Measurements from ENCODE around the gene GTPBP6. TPM values are rescaled to one million over a fixed set of nuclear protein-coding genes. Genes with fewer than 3 reads are reported as not detected.
A peak's percentile ranks its signal among the peaks of the same experiment; 100 is the strongest.

The GTPBP6 gene, protein sequence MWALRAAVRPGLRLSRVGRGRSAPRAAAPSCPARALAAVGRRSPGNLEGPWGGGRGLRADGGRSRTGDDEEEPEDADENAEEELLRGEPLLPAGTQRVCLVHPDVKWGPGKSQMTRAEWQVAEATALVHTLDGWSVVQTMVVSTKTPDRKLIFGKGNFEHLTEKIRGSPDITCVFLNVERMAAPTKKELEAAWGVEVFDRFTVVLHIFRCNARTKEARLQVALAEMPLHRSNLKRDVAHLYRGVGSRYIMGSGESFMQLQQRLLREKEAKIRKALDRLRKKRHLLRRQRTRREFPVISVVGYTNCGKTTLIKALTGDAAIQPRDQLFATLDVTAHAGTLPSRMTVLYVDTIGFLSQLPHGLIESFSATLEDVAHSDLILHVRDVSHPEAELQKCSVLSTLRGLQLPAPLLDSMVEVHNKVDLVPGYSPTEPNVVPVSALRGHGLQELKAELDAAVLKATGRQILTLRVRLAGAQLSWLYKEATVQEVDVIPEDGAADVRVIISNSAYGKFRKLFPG
- total RNA-seq = 10 to 100 TPM; 63.4 to 64.6 TPM

DNA sequence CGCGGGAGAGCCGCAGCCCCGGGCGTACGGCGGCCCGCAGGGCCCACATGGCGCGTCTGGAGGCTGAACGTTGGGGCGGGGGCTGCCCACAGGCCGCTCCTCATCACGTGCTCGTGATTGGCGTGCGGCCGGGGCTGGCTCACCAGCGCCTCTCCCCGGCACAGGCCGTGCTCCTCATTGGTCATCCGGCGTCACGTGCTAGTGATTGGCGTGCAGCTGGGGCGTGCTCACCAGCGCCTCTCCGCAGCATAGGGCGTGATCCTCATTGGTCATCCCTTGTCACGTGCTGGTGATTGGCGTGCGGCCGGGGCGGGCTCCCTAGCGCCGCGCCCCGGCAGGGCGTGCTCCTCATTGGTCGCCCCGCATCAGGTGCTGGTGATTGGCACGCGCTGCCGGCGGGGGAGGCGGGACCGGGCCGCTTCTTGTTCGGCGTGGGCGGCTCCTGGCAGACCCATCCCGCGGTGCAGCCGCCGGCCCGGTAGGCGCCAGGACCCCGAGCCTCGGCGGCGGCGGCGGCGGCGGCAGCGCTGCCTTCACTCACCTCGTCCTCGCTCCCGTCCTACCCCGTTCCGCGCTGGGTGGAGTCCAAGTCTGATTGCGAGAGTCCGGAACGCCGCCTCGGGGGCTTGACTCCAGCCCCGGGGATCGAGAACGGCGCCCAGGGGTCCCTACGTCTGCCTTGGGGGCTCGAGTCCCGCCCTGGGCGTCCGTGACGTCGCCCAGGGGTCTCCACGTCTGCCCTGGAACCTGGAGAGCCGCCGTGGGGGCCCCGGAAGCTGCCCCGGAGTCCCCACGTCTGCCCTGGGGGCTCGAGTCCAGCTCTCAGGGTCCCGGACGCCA, at the start of gene GTPBP6:
Gene GTPBP6 (minus strand): TSS at position 58 of the 840 bp plus-strand sequence. CDS start 9 bp downstream, at position 49.
- peak within 1 kb of the TSS; percentile 98 for H3K27ac Mint-ChIP-seq
- H3K9me3 Mint-ChIP-seq = no peaks in the 10 kb centered on the region
- no peaks in the 10 kb centered on the region for H3K27me3 Mint-ChIP-seq (ENCODE audit: low read depth)
- CTCF ChIA-PET = no interaction called here
- intact Hi-C loops (cut with micrococcal nuclease) = loop anchor here (1.0 to 2.0 kb wide), 5 partner anchors 36 to 1134 kb away; partner anchors contain the start of gene SLC25A6
- DNase-seq = peak; percentile 99
- H3K4me3 Mint-ChIP-seq = peak within 1 kb of the TSS; percentile 90
- H3K36me3 Mint-ChIP-seq (ENCODE audit: low read depth) = no peaks in the 10 kb centered on the region
- peaks cover 18% of the 10 kb centered on the region for H3K4me1 Mint-ChIP-seq (ENCODE audit: low read depth)

DNA sequence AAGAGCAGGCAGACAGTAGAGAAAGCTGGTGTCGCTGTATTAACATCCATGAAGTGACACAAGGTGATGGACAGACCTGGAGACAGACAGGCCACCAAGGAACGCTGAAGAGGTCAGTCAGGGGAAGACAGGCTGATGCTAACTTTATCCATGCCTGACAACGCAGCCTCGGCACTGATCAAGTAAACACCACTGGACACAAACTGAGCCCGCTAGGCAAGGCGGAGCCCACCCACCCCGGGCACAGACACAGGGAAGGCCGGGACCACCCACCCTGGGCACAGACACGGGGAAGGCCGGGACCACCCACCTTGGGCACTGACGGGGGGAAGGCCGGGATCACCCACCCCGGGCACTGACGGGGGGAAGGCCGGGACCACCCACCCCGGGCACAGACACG, 49.3 kb upstream of the GTPBP6 start:
- Mint-ChIP-seq H3K4me3 (no peak overlapping the region), H3K27ac (no peak overlapping the region)

DNA sequence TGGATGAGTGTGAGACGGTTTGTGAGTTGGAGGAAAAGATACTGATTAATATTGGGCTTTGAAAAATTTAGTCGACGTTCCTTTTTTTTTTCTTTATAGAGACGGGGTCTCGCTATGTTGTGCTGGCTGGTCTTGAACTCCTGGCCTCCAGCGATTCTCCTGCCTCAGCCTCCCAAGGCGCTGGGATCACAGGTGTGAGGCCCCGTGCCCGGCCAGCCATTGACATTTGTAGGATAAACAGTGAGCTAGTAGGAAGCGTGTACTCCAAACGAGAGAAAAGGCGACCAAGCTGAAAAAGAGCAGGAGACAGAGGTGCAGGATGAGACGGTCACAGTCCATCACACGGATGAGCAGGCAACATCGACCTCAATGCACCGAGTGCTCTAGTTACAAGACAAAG, 48.8 kb upstream of the GTPBP6 start:
- H3K4me1 Mint-ChIP-seq (ENCODE audit: low read depth) = peaks cover 18% of the 10 kb centered on the region
- H3K36me3 Mint-ChIP-seq (ENCODE audit: low read depth) = peaks cover 15% of the 10 kb centered on the region
- DNase-seq = no peak
- H3K4me3 Mint-ChIP-seq = no peak overlapping the region
- intact Hi-C loops (cut with micrococcal nuclease) = no loop called here
- peaks cover 17% of the 10 kb centered on the region for H3K27me3 Mint-ChIP-seq (ENCODE audit: low read depth)
- CTCF ChIA-PET = no interaction called here
- H3K9me3 Mint-ChIP-seq = peaks cover under 1% of the 10 kb centered on the region
- H3K27ac Mint-ChIP-seq = no peak overlapping the region

More for the DNA sequence above, 49.3 kb upstream of the GTPBP6 start:
- intact Hi-C loops (cut with micrococcal nuclease) = no loop called here
- no peaks in the 10 kb centered on the region for H3K9me3 Mint-ChIP-seq
- H3K4me1 Mint-ChIP-seq (ENCODE audit: low read depth) = peaks cover 21% of the 10 kb centered on the region
- no peak for DNase-seq
- CTCF ChIA-PET = no interaction called here
- peaks cover 11% of the 10 kb centered on the region for H3K36me3 Mint-ChIP-seq (ENCODE audit: low read depth)
- peaks cover 20% of the 10 kb centered on the region for H3K27me3 Mint-ChIP-seq (ENCODE audit: low read depth)

DNA sequence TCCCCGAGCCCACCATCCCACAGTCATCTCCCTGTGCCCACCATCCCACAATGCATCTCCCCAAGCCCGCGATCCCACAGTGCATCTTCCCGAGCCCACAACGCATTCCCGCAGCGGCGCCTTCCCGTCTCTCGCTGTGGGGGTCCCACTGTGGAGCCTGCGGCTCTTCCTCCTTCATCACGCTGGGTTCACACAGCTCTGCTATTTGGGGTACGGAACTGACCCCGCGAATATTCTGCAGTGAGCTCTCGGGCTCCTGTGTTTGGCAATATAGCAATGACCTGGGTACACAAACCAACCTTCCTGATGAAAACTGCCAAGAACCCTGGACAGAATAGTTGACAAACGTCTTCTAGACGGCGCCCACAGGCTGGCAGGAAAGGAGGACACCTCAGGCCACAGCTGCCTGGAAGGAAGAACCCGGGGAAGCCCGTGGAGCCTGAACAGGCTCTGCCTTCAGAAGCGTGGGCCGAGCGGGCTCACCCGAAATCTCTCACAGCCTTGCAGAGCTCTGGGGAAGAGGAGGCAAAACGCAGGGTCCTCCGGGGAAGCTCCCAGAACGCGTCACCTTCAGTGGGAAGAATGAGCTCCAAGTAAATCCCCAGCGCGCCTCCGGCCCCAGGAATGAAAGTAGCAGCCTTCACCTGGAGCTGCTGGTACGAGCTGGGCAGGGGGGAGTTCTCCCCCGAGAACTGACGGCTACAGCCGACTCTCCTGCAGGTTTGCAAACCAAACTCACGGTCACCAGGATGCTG, 45.2 kb upstream of the GTPBP6 start:
- intact Hi-C loops (cut with micrococcal nuclease) = no loop called here
- Mint-ChIP-seq H3K4me1 (ENCODE audit: low read depth) (peaks cover under 1% of the 10 kb centered on the region), H3K27me3 (ENCODE audit: low read depth) (no peaks in the 10 kb centered on the region), H3K9me3 (peaks cover 22% of the 10 kb centered on the region), H3K4me3 (no peak overlapping the region), H3K36me3 (ENCODE audit: low read depth) (peaks cover 44% of the 10 kb centered on the region), H3K27ac (no peak overlapping the region)
- CTCF ChIA-PET = no interaction called here
- no peak for DNase-seq

DNA sequence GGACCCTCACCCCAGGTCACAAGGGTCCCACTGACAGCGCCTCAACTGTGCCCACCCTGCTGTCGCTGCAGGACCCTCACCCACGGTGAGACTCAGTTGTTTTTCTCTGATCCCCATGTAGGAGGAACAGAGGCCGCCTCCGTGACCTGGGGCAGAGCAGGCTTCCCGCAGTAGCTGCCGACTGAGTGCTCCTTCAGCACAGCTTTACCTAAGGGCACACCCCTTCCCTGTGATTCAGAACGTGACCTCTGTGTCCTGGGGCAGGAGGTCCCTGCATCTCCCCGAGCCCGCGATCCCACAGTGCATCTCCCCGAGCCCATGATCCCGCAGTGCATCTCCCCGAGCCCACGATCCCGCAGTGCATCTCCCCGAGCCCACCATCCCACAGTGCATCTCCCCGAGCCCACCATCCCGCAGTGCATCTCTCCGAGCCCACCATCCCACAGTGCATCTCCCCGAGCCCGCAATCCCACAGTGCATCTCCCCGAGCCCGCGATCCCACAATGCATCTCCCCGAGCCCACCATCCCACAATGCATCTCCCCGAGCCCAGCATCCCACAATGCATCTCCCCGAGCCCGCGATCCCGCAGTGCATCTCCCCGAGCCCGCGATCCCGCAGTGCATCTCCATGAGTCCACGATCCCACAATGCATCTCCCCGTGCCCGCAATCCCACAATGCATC, 44.5 kb upstream of the GTPBP6 start:
- CTCF ChIA-PET = no interaction called here
- intact Hi-C loops (cut with micrococcal nuclease) = no loop called here
- no peaks in the 10 kb centered on the region for H3K27me3 Mint-ChIP-seq (ENCODE audit: low read depth)
- peaks cover 24% of the 10 kb centered on the region for H3K9me3 Mint-ChIP-seq
- no peak overlapping the region for H3K27ac Mint-ChIP-seq
- H3K4me1 Mint-ChIP-seq (ENCODE audit: low read depth) = peaks cover 2% of the 10 kb centered on the region
- H3K4me3 Mint-ChIP-seq = no peak overlapping the region
- DNase-seq = no peak
- H3K36me3 Mint-ChIP-seq (ENCODE audit: low read depth) = peaks cover 48% of the 10 kb centered on the region

DNA sequence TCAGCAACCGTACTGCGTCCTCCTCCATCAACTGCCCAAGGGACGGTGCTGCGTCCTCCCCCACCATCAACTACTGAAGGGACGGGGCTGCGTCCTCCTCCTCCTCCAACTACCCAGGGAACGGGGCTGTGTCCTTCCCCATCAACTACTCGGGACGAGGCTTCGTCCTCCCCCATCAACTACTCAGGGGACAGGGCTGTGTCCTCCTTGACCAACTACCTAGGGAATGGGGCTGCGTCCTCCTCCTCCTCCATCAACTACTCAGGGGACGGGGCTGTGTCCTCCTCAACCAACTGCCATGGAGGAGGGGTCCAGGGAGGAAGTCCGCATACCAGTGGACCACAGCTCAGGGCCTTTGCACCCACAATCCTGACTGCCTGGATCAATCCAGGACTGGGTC, 43.8 kb upstream of the GTPBP6 start:
- H3K27me3 Mint-ChIP-seq (ENCODE audit: low read depth) = no peaks in the 10 kb centered on the region
- H3K9me3 Mint-ChIP-seq = peaks cover 28% of the 10 kb centered on the region
- H3K36me3 Mint-ChIP-seq (ENCODE audit: low read depth) = peaks cover 54% of the 10 kb centered on the region
- no peak overlapping the region for H3K27ac Mint-ChIP-seq
- intact Hi-C loops (cut with micrococcal nuclease) = no loop called here
- CTCF ChIA-PET = no interaction called here
- peaks cover 8% of the 10 kb centered on the region for H3K4me1 Mint-ChIP-seq (ENCODE audit: low read depth)
- no peak for DNase-seq
- no peak overlapping the region for H3K4me3 Mint-ChIP-seq

DNA sequence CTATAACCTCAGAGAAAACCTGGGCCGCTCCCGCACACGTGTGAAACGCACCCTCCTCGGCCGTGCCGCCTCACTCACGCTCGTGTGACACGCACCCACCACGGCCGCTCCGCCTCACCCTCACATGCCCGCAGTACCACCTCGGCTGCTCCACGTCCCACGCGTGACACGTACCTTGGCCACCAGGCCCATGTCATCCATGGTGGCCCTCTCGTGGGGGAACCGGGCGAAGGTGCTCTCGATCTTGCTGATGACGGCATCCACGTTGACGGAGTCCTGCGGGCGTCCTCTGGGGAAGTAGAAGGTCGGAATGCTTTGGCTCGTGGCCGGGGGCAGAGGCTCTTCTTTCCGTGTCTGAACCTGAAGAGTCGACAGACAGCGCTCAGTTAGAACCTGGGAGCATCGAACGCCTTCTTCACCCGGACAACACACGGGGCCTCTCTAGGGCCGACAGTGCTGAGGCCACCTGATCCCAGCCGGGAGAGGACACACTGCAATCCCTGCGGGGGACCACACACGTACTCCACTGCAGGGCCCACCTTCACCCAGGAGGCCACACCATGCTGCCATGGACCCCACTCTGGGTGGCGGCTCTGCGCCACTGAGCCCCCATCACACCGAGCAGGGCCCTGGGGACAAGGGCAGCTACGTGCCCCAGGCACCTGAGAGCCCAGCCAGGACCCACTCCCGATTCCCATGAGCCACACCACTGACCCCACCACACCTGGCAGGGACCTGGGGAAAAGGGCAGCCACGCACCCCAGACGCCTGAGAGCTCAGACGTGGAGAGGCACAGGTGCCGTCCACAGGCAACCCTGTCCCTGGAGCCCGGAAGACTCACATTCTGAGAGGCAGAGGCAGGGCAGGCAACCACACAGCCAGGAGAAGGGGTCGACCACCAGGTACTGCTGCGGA, 42.9 kb upstream of the GTPBP6 start:
- H3K4me1 Mint-ChIP-seq (ENCODE audit: low read depth) = peaks cover 17% of the 10 kb centered on the region
- no peak overlapping the region for H3K4me3 Mint-ChIP-seq
- intact Hi-C loops (cut with micrococcal nuclease) = no loop called here
- peaks cover 60% of the 10 kb centered on the region for H3K36me3 Mint-ChIP-seq (ENCODE audit: low read depth)
- H3K27ac Mint-ChIP-seq = no peak overlapping the region
- CTCF ChIA-PET = no interaction called here
- no peaks in the 10 kb centered on the region for H3K27me3 Mint-ChIP-seq (ENCODE audit: low read depth)
- no peak for DNase-seq
- peaks cover 28% of the 10 kb centered on the region for H3K9me3 Mint-ChIP-seq

DNA sequence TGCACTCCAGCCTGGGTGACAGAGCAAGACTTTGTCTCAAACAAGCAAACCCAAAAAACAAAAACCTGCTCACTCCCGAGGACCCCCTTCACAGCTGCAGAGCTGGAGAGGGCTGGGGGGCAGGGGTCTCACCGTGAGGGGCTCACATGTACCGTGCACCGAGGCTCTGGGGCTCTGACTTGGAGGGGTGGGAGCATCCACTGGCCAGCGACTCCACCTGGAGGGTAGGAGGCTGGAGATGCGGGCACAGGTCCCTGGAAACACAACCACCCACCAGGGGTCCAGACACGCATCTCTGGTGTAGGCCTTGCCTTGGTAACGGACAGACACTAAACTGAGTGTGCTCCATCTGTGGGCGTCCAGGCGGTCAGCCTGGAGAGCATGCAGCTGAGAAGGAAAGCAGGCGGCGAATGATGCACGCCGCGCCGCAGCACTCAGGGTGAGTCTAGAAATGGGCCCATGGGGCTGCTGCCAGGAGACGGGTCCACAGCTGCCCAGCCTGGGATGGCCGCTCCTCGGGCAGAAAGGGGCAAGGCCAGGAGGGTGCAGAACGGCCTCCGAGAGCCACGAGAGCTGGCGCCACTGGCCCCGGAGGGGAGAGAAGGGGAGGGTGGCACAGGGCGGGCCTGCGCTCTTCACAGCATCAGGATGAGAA, 42.0 kb upstream of the GTPBP6 start:
- Mint-ChIP-seq H3K9me3 (peaks cover 28% of the 10 kb centered on the region), H3K4me3 (no peak overlapping the region), H3K4me1 (ENCODE audit: low read depth) (peaks cover 22% of the 10 kb centered on the region), H3K27ac (no peak overlapping the region), H3K27me3 (ENCODE audit: low read depth) (no peaks in the 10 kb centered on the region), H3K36me3 (ENCODE audit: low read depth) (peaks cover 62% of the 10 kb centered on the region)
- no peak for DNase-seq
- CTCF ChIA-PET = no interaction called here
- intact Hi-C loops (cut with micrococcal nuclease) = no loop called here

DNA sequence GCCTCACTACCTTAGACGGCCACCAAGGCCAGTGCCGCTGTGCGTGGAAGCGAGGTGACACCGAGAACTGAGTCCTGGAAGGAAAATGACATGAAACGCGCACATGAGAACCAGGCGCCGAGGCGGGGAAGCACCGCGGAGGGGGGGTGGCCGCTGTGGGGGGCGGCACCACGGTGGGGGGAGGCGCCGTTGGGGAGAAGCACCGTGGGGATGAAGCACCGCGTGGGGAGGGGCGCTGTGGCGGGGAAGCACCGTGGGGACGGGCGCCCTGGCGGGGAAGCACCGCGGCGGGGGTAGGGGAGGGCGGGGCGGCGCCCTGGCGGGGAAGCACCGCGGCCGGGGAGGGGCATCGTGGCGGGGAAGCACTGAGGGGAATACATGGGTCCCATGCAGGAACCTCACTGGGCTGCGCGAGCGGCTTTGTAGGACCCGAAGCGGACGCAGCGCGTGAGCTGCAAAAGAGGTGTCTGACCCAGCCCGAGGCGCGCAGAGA, 40.1 kb upstream of the GTPBP6 start:
- Mint-ChIP-seq H3K4me3 (no peak overlapping the region), H3K9me3 (peaks cover 28% of the 10 kb centered on the region), H3K27me3 (ENCODE audit: low read depth) (no peaks in the 10 kb centered on the region), H3K36me3 (ENCODE audit: low read depth) (peaks cover 68% of the 10 kb centered on the region), H3K4me1 (ENCODE audit: low read depth) (peaks cover 26% of the 10 kb centered on the region), H3K27ac (peak overlapping the region; percentile 98)
- CTCF ChIA-PET = no interaction called here
- no peak for DNase-seq
- intact Hi-C loops (cut with micrococcal nuclease) = no loop called here

DNA sequence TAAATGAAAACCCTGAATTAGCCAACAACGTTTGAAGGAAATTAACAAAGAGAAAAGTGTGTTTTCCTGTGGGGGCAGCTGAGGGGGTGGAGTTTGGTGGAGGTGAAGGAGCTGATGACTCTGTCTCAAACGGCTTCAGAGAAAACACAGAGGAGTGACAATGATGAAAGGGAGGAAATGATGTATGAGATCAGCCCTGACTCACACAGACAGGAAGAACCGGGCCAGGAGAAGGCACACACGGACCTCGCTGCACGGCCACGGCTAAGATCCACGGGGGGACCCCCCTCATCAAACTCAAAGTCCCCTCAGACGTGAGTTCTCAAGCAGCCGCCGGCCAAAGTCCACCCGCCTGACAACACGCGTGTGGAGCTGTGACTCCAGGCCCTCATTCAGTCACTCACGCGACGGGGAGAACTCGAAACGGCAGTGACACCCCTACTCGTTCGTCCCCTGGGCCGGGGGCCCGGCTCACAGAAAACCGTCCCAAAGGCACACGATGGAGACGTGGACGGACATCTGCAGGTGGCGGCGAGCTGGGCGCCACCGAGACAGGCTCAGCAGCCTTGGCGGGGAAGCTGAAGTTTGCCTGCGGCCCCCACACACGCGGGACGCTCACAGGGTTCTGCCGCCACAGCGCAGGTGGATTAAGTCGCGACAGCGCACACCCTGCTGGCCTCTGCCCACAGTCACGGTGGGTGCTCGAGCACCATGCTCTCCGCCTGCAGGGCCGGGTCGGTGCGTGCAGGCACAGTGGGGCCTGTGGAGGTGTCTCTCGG, 39.3 kb upstream of the GTPBP6 start:
- H3K27ac Mint-ChIP-seq = peak overlapping the region; percentile 98
- H3K4me1 Mint-ChIP-seq (ENCODE audit: low read depth) = peaks cover 28% of the 10 kb centered on the region
- intact Hi-C loops (cut with micrococcal nuclease) = loop anchor here (1.0 to 2.0 kb wide), 3 partner anchors 20 to 39 kb away; partner anchors contain the start of gene GTPBP6
- CTCF ChIA-PET = no interaction called here
- no peaks in the 10 kb centered on the region for H3K27me3 Mint-ChIP-seq (ENCODE audit: low read depth)
- H3K9me3 Mint-ChIP-seq = peaks cover 28% of the 10 kb centered on the region
- peak overlapping the region; percentile 65 for H3K4me3 Mint-ChIP-seq
- DNase-seq = peak; percentile 72
- H3K36me3 Mint-ChIP-seq (ENCODE audit: low read depth) = peaks cover 60% of the 10 kb centered on the region
